Epithelial cell of proximal tubule (primary cell): ENCODE data around the gene ADCY7. TPM values are rescaled to one million over a fixed set of nuclear protein-coding genes. Genes with fewer than 3 reads are reported as not detected.

Source experiments
- DNase-seq: peaks from one replicate; pipeline ENCODE4 v3.0.0-alpha.2; 2011; ENCODE audit warnings: low read depth
- H3K4me3 ChIP-seq: 2 replicates; pipeline ENCODE4 v1.5.1; 2011; ENCODE audit warnings: low read depth, mild to moderate bottlenecking, low read length
- total RNA-seq: library from RNA; depleted of rRNA; stranded (reverse); fragments of >200 nt; gene quantifications from 2 replicates; pipeline ENCODE4 v1.2.3, GENCODE V29; 2015
- TF ChIP-seq, protein P1 (sequence below): conservative IDR thresholded peaks from 2 replicates; pipeline ENCODE4 v1.5.1; 2012; ENCODE audit warnings: low read depth, mild to moderate bottlenecking, low read length

ADCY7 gene
- total RNA-seq, 1 donor from 2014 or later = 33.4 TPM

DNA sequence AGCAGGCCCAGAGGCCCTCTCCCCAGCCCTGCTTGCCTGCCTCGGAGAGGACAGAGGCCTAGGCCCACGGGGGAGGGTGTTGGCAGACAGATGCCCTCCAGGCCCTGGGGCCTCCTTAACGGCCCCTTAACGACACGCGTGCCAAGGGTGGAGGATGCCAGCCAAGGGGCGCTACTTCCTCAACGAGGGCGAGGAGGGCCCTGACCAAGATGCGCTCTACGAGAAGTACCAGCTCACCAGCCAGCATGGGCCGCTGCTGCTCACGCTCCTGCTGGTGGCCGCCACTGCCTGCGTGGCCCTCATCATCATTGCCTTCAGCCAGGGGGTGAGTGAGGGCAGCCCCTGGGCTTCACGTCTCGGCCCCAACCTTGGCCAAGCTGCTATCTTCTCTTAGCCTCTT is 21.7 kb downstream of the ADCY7 start:
- no peak for DNase-seq
- TF ChIP-seq, protein P1, sequence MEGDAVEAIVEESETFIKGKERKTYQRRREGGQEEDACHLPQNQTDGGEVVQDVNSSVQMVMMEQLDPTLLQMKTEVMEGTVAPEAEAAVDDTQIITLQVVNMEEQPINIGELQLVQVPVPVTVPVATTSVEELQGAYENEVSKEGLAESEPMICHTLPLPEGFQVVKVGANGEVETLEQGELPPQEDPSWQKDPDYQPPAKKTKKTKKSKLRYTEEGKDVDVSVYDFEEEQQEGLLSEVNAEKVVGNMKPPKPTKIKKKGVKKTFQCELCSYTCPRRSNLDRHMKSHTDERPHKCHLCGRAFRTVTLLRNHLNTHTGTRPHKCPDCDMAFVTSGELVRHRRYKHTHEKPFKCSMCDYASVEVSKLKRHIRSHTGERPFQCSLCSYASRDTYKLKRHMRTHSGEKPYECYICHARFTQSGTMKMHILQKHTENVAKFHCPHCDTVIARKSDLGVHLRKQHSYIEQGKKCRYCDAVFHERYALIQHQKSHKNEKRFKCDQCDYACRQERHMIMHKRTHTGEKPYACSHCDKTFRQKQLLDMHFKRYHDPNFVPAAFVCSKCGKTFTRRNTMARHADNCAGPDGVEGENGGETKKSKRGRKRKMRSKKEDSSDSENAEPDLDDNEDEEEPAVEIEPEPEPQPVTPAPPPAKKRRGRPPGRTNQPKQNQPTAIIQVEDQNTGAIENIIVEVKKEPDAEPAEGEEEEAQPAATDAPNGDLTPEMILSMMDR = no peak

DNA sequence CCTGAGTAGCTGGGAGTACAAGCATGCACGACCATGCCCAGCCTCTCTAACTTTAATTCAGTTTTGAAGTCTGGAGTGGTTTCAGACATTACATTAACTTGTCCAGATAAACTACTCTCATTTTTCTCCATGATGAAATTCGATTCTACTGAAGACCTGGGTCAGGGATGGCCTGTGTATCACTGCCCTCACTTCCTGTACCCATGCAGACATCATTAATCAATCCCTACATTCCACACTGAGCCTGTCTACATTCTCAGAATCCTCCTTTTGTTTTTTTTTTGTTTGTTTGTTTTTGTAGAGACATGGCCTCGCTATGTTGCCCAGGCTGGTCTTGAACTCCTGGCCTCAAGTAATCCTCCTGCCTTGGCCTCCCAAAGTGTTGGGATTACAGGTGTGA is 22.6 kb downstream of the ADCY7 start:
- no peak for DNase-seq
- no peak overlapping the region for H3K4me3 ChIP-seq
- TF ChIP-seq, protein P1 = no peak

More for the DNA sequence above, 21.7 kb downstream of the ADCY7 start:
- H3K4me3 ChIP-seq = no peak overlapping the region

DNA sequence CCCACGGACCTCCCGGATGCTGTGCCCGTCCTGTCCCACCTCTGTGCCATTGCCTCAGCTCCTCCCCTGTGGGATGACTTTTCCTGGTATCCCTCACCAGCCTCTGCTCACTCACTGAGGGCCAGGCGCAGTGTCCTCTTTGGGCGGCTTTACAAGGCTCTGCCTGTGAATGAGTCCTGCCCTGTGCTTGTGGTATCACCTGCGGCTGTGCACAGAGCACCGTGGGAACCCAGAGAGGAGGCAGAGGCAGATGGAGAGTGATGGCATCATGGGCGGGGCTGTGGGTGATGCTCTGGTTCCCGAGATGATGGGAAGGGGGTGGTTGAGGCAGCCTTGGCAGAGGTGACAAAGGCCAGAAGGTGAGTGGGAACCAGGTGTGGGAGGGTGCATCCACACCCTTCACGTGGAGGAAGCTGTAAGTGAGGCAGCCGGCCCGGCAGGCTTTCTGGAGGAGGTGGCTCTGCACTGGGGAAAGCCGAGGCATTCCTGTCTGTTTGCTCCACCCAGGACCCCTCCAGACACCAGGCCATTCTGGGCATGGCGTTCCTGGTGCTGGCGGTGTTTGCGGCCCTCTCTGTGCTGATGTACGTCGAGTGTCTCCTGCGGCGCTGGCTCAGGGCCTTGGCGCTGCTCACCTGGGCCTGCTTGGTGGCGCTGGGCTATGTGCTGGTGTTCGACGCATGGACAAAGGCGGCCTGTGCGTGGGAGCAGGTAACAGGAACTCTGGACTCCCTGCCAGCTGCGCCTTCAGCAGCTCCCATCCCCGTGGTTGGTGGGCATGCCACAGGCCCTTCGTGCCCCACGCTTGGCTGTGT is 23.8 kb downstream of the ADCY7 start:
- no peak for DNase-seq
- H3K4me3 ChIP-seq = no peak overlapping the region
- TF ChIP-seq, protein P1 = no peak

DNA sequence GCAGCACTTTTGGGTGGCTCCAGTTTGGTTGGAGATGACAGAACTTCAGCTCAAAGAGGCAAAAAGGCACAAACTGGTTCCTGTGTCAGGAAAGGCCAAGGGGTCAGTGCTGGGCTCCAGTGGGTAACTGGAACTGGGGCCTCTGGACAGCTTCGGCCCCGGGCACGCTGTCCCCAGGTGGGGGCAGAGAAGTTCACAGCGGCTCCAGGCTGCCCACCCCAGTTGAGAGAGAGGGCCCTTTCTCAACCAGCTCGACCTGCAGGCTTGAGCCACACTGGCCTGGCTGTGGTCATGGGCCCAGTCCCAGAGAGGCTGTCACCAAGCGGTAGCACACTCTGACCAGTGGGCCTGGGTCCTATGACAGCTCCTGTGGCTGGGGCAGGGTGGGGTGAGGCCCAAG is 24.5 kb downstream of the ADCY7 start:
- no peak overlapping the region for H3K4me3 ChIP-seq
- TF ChIP-seq, protein P1 = no peak
- no peak for DNase-seq

DNA sequence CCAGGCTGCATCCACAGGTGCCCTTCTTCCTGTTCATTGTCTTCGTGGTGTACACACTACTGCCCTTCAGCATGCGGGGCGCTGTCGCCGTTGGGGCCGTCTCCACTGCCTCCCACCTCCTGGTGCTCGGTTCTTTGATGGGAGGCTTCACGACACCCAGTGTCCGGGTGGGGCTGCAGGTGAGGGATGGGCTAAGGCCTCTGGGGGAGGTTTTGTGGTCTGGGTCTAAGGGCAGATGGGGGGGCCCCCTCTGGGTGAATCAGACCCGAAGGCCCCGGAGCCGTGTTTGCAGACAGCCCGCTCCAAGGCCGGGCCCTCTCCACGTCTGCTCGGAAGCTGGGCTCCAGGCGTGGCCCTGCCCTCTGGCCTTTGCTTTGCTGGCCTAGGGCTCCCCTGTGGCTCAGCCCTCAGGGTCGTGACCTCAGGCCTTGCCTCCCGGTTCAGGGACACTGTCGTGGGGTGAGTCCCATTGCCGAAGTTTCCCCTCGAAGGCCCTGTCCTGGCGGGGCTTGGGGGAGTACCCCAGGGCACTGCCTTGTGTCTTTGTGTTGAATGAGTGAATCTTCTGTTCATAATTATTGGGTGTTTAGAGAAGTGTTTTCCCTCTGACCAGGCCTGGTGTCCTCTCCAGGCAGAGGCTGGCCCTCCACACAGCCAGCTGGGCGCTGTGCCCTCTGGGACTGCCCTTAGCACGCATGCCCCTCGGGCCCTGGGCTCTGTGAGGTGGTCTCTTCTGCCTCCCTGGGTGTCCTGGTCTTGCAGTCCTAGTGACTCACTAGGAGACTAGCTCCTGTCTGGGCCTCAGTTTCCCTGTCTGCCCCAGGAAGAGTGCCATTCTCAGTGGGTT is 25.6 kb downstream of the ADCY7 start:
- TF ChIP-seq, protein P1 = no peak
- H3K4me3 ChIP-seq = no peak overlapping the region
- no peak for DNase-seq

DNA sequence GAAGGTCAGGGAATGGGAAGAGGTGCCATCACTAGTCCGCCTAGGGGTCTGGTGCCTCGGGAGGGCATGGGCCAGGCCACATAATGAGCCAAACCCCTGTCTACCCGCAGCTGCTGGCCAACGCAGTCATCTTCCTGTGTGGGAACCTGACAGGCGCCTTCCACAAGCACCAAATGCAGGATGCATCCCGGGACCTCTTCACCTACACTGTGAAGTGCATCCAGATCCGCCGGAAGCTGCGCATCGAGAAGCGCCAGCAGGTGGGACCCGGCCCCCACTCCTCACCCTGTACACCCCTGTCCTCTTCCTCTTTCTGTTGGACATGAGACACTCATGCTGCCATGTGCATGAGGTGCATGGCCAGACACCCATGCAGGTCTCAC is 26.2 kb downstream of the ADCY7 start:
- TF ChIP-seq, protein P1 = no peak
- H3K4me3 ChIP-seq = no peak overlapping the region
- DNase-seq = no peak
